ENCODE measurements around the gene CCDC80.

- TF ChIP-seq CTCF (IDR thresholded peaks at IDR 0.05), result no peak
- no peak for TF ChIP-seq POLR2AphosphoS5 (IDR thresholded peaks at IDR 0.05)
- no peak for TF ChIP-seq POLR2A (IDR thresholded peaks at IDR 0.05)
- no peak for TF ChIP-seq EP300 (IDR thresholded peaks at IDR 0.05)
These were observed 3.5 kb upstream of the CCDC80 start for GRCh38 chr3:112644453-112644852.
